NT2/D1 (cell line): ENCODE results near the gene HOXB8.

Experiments
- DNase-seq: peaks from one replicate; pipeline ENCODE4 v3.0.0-alpha.2; 2011; ENCODE audit warnings: low read depth, low spot score
- H3K27me3 ChIP-seq: 2 replicates; pipeline ENCODE4 v1.6.0; 2011; ENCODE audit warnings: mild to moderate bottlenecking; ENCODE audit not compliant: insufficient read length, insufficient read depth
- H3K36me3 ChIP-seq: 2 replicates; pipeline ENCODE4 v1.6.1; 2011; ENCODE audit warnings: mild to moderate bottlenecking, low read length, mixed read lengths; ENCODE audit not compliant: insufficient read depth, insufficient read length
- H3K4me1 ChIP-seq: 2 replicates; pipeline ENCODE4 v1.5.1; 2011; ENCODE audit not compliant: insufficient read depth, insufficient read length
- H3K4me3 ChIP-seq: 2 replicates; pipeline ENCODE4 v1.5.1; 2011; ENCODE audit warnings: low read depth; ENCODE audit not compliant: insufficient read length
- H3K9ac ChIP-seq: 2 replicates; pipeline ENCODE4 v1.6.0; 2011; ENCODE audit warnings: low read depth; ENCODE audit not compliant: insufficient read length
- H3K9me3 ChIP-seq: 2 replicates; pipeline ENCODE4 v1.5.1; 2011; ENCODE audit warnings: mild to moderate bottlenecking, low read length; ENCODE audit not compliant: insufficient read depth
- SUZ12 ChIP-seq: IDR thresholded peaks from 2 replicates; pipeline ENCODE4 v1.6.1; 2011; ENCODE audit not compliant: insufficient read length, insufficient read depth; ENCODE audit errors: extremely low read depth
- YY1 ChIP-seq: IDR thresholded peaks from 2 replicates; pipeline ENCODE4 v1.6.1; 2011; ENCODE audit not compliant: insufficient read length, insufficient read depth
- ZNF274 ChIP-seq: IDR thresholded peaks from 2 replicates; pipeline ENCODE4 v1.6.1; 2011; ENCODE audit warnings: mild to moderate bottlenecking, low read depth, low read length

HOXB8 gene

DNA sequence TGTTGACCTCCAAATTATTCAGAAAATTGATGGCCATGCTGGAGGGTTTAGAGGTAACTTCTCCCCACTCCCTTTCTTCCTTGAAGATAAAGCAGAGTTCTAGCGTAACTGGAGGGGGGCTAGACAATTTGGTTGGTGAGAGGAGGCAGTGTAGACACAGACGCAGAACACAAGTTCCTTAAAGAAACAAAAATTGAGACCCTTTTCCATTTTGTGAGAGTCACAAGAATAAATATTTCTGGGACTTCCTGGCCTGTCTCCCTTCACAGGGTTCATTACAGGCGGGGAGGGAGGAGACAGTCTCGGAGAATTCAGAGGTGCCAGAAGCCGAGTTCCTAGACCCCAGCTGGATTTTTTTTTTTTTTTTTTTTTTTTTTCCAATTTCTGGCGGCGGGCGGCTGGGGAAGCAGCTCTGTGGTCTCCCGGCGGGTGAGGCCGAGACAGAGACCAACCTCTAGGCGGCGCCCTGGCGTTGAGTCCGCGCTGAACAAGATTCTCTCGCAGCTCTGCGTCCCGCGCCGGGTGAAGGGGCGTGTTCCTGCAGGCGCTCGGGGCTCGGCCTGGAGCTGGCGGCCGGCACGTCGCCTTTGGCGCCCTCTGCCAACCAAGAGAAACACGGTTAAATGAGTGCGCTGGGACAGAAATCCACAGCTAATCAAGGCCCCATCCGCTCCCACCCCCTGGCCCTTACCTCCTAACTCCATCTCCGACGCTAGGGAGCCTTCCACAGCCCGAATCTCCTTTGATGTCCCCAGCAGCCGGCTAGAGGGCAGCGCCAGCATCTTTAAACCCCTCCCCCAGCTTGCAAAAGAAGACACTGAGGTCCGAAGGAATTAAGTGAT lies 21.3 kb upstream of the HOXB8 start:
- no peak for TF ChIP-seq ZNF274
- TF ChIP-seq SUZ12: no peak
- no peak for TF ChIP-seq YY1
- Histone ChIP-seq H3K27me3 (no peaks in the 10 kb centered on the region), H3K4me3 (no peak overlapping the region), H3K36me3 (peaks cover 55% of the 10 kb centered on the region), H3K9me3 (no peaks in the 10 kb centered on the region), H3K9ac (no peak overlapping the region), H3K4me1 (peaks cover 3% of the 10 kb centered on the region)
- peak; percentile 80 for DNase-seq

DNA sequence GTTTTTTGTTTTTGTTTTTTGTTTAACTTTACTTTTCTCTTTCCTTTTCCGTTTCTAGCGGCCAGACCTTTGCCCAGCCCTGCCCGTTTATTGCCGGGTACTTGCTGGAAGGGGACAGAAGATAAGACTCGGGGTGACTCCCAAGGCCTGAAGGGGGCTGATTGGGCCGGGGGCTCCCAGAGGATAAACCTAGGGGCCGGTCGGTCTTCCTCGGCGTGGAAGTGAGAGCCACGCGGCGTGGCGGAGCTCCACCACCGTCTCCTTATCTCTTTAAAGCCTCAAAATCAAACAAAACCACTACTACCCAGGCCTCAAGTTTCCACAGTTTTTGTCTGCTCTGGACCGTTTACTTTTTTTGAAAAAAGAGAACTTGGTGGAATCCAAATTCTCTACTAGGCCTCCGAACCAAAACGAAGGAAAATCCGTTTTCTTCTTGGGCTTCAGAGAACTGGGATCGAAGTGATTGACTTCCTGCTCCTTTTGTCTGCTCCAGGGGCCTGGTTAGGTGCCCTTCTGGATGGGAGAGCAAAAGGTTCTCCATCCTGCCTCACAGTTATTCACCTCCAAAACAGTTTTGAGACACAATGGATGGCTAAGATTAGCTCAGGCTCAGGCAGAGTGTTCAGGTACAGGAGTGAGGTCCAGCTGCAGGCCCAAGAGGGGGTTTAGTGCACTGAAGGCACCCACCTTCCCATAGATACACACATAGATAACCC lies 19.6 kb upstream of the HOXB8 start:
- no peak for DNase-seq
- H3K4me3 ChIP-seq: no peak overlapping the region
- H3K4me1 ChIP-seq: peaks cover 3% of the 10 kb centered on the region
- H3K36me3 ChIP-seq: peaks cover 62% of the 10 kb centered on the region
- TF ChIP-seq ZNF274 (no peak), YY1 (no peak), SUZ12 (no peak)
- H3K9ac ChIP-seq: no peak overlapping the region
- H3K27me3 ChIP-seq: peaks cover 9% of the 10 kb centered on the region
- H3K9me3 ChIP-seq: no peaks in the 10 kb centered on the region

GRCh38 chr17:48633266-48633677 lies 18.2 kb upstream of the HOXB8 start:
- DNase-seq: no peak
- H3K9ac ChIP-seq: no peak overlapping the region
- H3K4me3 ChIP-seq: no peak overlapping the region
- H3K27me3 ChIP-seq: peaks cover 23% of the 10 kb centered on the region
- peaks cover 60% of the 10 kb centered on the region for H3K36me3 ChIP-seq
- H3K4me1 ChIP-seq: peaks cover 3% of the 10 kb centered on the region
- H3K9me3 ChIP-seq: no peaks in the 10 kb centered on the region
- TF ChIP-seq YY1: no peak
- TF ChIP-seq ZNF274: no peak
- TF ChIP-seq SUZ12: no peak

DNA sequence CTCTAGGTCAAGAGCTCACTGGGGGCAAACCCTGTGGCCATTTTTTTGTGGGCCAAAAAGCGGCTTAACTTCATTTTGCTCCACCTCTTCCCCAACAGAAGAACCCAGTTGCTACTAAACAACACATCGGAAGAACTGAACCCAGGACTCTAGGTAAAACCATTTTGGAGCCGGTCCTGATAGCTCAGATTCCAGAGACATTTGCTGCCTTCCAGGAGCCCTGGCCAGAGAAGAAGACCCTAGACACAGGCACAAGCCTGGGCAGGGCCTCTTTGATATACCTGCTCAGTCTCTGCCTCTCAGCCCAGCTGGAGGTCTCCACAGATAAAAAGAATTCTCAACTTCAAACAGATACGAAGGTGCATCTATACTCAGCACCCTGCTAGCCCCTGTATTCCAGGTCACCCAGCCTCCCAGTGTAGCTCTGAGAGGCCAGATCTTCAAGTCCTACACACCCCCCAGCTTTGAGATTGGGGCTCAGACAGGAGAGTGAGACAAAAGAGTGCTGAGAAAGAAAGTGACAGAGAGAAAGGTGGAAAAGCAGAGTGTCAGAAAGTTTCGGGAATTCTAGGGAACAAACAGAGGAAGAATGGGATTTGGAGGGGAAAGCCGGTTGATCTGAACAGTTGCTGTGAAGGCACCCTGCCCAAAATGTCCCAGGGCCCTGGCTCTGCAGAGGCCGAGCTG lies 17.6 kb upstream of the HOXB8 start:
- Histone ChIP-seq H3K9me3 (no peaks in the 10 kb centered on the region), H3K4me1 (peaks cover 3% of the 10 kb centered on the region), H3K36me3 (peaks cover 56% of the 10 kb centered on the region), H3K9ac (no peak overlapping the region), H3K4me3 (no peak overlapping the region), H3K27me3 (peaks cover 28% of the 10 kb centered on the region)
- no peak for DNase-seq
- no peak for TF ChIP-seq YY1
- no peak for TF ChIP-seq ZNF274
- no peak for TF ChIP-seq SUZ12

- DNase-seq: no peak
- no peak overlapping the region for H3K9ac ChIP-seq
- H3K4me3 ChIP-seq: no peak overlapping the region
- peaks cover 53% of the 10 kb centered on the region for H3K36me3 ChIP-seq
- TF ChIP-seq ZNF274 (no peak), SUZ12 (no peak), YY1 (no peak)
- peaks cover 3% of the 10 kb centered on the region for H3K4me1 ChIP-seq
- peaks cover 36% of the 10 kb centered on the region for H3K27me3 ChIP-seq
- H3K9me3 ChIP-seq: no peaks in the 10 kb centered on the region
Measured at GRCh38 chr17:48631693-48632578, 16.8 kb upstream of the HOXB8 start.

DNA sequence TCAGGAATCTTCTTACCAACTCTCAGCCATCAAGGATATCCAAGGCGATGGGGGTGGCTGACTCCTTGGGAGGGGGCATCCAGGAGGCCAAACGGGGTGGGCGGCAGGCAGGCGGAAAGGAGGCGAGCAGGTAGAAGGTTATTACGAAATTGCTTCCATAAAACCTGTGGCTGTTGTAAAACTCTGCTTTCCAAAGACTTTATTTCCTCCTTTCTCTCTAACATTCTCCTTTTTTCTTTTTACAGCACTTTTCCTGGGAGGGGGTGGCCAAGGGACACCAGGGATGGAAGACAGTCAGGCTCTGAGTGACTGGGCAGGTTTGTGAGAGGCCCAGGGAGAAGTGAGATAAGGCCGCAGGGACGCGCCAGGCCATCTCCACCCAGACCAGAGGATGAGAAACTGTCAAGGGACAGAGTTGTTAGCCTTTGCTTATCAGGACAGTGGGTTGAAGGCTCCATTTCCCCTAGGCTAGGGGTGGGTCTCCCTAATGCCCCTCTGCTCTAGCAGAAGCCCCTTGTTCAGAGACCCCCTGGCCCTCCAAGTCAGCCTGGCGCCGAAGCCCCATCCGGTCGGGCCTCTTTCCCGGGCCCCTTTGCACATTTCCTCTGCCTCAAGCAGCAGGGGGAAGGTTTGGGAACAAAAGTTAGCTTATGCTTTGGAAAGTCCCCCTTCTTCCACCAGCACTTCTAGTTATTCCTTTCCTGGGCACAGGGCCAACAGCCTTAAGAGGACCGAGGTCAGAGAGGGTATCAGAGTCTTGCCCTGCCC lies 16.0 kb upstream of the HOXB8 start:
- no peak for TF ChIP-seq ZNF274
- TF ChIP-seq YY1: no peak
- TF ChIP-seq SUZ12: no peak
- no peak for DNase-seq
- no peak overlapping the region for H3K4me3 ChIP-seq
- H3K9me3 ChIP-seq: no peaks in the 10 kb centered on the region
- peaks cover 48% of the 10 kb centered on the region for H3K36me3 ChIP-seq
- no peak overlapping the region for H3K9ac ChIP-seq
- H3K4me1 ChIP-seq: no peaks in the 10 kb centered on the region
- peaks cover 45% of the 10 kb centered on the region for H3K27me3 ChIP-seq
